Measurements from ENCODE around the gene FHL3. TPM values are rescaled to one million over a fixed set of nuclear protein-coding genes. Genes with fewer than 3 reads are reported as not detected.
A peak's percentile ranks its signal among the peaks of the same experiment; 100 is the strongest.

The FHL3 gene
- total RNA-seq, 1 donor from 2014 or later = 30.1 TPM

GRCh38 chr1:38029685-38030511 lies 24.6 kb upstream of the FHL3 start:
- H3K27ac Mint-ChIP-seq = peak overlapping the region; percentile 90
- peaks cover 23% of the 10 kb centered on the region for H3K36me3 Mint-ChIP-seq (ENCODE audit: low read depth)
- H3K9me3 Mint-ChIP-seq = no peaks in the 10 kb centered on the region
- no peaks in the 10 kb centered on the region for H3K27me3 Mint-ChIP-seq (ENCODE audit: low read depth)
- H3K4me3 Mint-ChIP-seq (ENCODE audit: low read depth) = peak overlapping the region; percentile 37
- intact Hi-C loops (cut with micrococcal nuclease) = loop anchor here (1.0 to 10.0 kb wide), 5 partner anchors 17 to 807 kb away; partner anchors contain the start of gene UTP11
- H3K4me1 Mint-ChIP-seq (ENCODE audit: low read depth) = peaks cover 51% of the 10 kb centered on the region
- DNase-seq (ENCODE audit: low spot score) = peak; percentile 51

- Mint-ChIP-seq H3K27me3 (ENCODE audit: low read depth) (no peaks in the 10 kb centered on the region), H3K36me3 (ENCODE audit: low read depth) (peaks cover 26% of the 10 kb centered on the region), H3K27ac (peak overlapping the region; percentile 90), H3K9me3 (no peaks in the 10 kb centered on the region), H3K4me1 (ENCODE audit: low read depth) (peaks cover 51% of the 10 kb centered on the region), H3K4me3 (ENCODE audit: low read depth) (no peak overlapping the region)
- no peak for DNase-seq (ENCODE audit: low spot score)
- intact Hi-C loops (cut with micrococcal nuclease) = loop anchor here (2.0 to 10.0 kb wide), 3 partner anchors 306 to 808 kb away; no protein-coding TSS in a partner anchor
Measured at GRCh38 chr1:38029081-38029681, 23.9 kb upstream of the FHL3 start.

GRCh38 chr1:38028671-38029070 lies 23.4 kb upstream of the FHL3 start:
- peak overlapping the region; percentile 90 for H3K27ac Mint-ChIP-seq
- peaks cover 30% of the 10 kb centered on the region for H3K36me3 Mint-ChIP-seq (ENCODE audit: low read depth)
- no peak for DNase-seq (ENCODE audit: low spot score)
- H3K27me3 Mint-ChIP-seq (ENCODE audit: low read depth) = no peaks in the 10 kb centered on the region
- peak overlapping the region; percentile 7 for H3K4me3 Mint-ChIP-seq (ENCODE audit: low read depth)
- intact Hi-C loops (cut with micrococcal nuclease) = loop anchor here (1.0 to 10.0 kb wide), 5 partner anchors 19 to 809 kb away; partner anchors contain the start of gene SF3A3
- H3K9me3 Mint-ChIP-seq = no peaks in the 10 kb centered on the region
- H3K4me1 Mint-ChIP-seq (ENCODE audit: low read depth) = peaks cover 51% of the 10 kb centered on the region

GRCh38 chr1:38028105-38028591 lies 22.8 kb upstream of the FHL3 start:
- Mint-ChIP-seq H3K27me3 (ENCODE audit: low read depth) (no peaks in the 10 kb centered on the region), H3K9me3 (no peaks in the 10 kb centered on the region), H3K36me3 (ENCODE audit: low read depth) (peaks cover 34% of the 10 kb centered on the region), H3K4me3 (ENCODE audit: low read depth) (peak overlapping the region; percentile 7), H3K4me1 (ENCODE audit: low read depth) (peaks cover 51% of the 10 kb centered on the region), H3K27ac (peak overlapping the region; percentile 90)
- DNase-seq (ENCODE audit: low spot score) = no peak
- intact Hi-C loops (cut with micrococcal nuclease) = loop anchor here (1.0 to 10.0 kb wide), 5 partner anchors 19 to 809 kb away; partner anchors contain the start of gene SF3A3

- DNase-seq (ENCODE audit: low spot score) = no peak
- H3K9me3 Mint-ChIP-seq = no peaks in the 10 kb centered on the region
- intact Hi-C loops (cut with micrococcal nuclease) = loop anchor here (1.0 to 10.0 kb wide), 5 partner anchors 18 to 810 kb away; partner anchors contain the start of gene SF3A3
- peaks cover 51% of the 10 kb centered on the region for H3K4me1 Mint-ChIP-seq (ENCODE audit: low read depth)
- peak overlapping the region; percentile 90 for H3K27ac Mint-ChIP-seq
- no peak overlapping the region for H3K4me3 Mint-ChIP-seq (ENCODE audit: low read depth)
- no peaks in the 10 kb centered on the region for H3K27me3 Mint-ChIP-seq (ENCODE audit: low read depth)
- H3K36me3 Mint-ChIP-seq (ENCODE audit: low read depth) = peaks cover 39% of the 10 kb centered on the region
Measured at GRCh38 chr1:38027201-38028104, 22.1 kb upstream of the FHL3 start.

GRCh38 chr1:38026592-38027200 lies 21.4 kb upstream of the FHL3 start:
- Mint-ChIP-seq H3K9me3 (no peaks in the 10 kb centered on the region), H3K4me1 (ENCODE audit: low read depth) (peaks cover 51% of the 10 kb centered on the region), H3K36me3 (ENCODE audit: low read depth) (peaks cover 45% of the 10 kb centered on the region), H3K27ac (peak overlapping the region; percentile 31), H3K4me3 (ENCODE audit: low read depth) (no peak overlapping the region), H3K27me3 (ENCODE audit: low read depth) (no peaks in the 10 kb centered on the region)
- intact Hi-C loops (cut with micrococcal nuclease) = loop anchor here (1.0 to 10.0 kb wide), 3 partner anchors 46 to 811 kb away; no protein-coding TSS in a partner anchor
- DNase-seq (ENCODE audit: low spot score) = no peak

GRCh38 chr1:38025664-38026063 lies 20.4 kb upstream of the FHL3 start:
- Mint-ChIP-seq H3K4me1 (ENCODE audit: low read depth) (peaks cover 41% of the 10 kb centered on the region), H3K27ac (no peak overlapping the region), H3K27me3 (ENCODE audit: low read depth) (no peaks in the 10 kb centered on the region), H3K36me3 (ENCODE audit: low read depth) (peaks cover 51% of the 10 kb centered on the region), H3K4me3 (ENCODE audit: low read depth) (no peak overlapping the region), H3K9me3 (no peaks in the 10 kb centered on the region)
- intact Hi-C loops (cut with micrococcal nuclease) = loop anchor here (1.0 to 10.0 kb wide), 3 partner anchors 47 to 812 kb away; no protein-coding TSS in a partner anchor
- DNase-seq (ENCODE audit: low spot score) = no peak

GRCh38 chr1:38025233-38025632 lies 19.9 kb upstream of the FHL3 start:
- DNase-seq (ENCODE audit: low spot score) = no peak
- Mint-ChIP-seq H3K9me3 (no peaks in the 10 kb centered on the region), H3K27ac (no peak overlapping the region), H3K4me1 (ENCODE audit: low read depth) (peaks cover 37% of the 10 kb centered on the region), H3K4me3 (ENCODE audit: low read depth) (no peak overlapping the region), H3K36me3 (ENCODE audit: low read depth) (peaks cover 55% of the 10 kb centered on the region), H3K27me3 (ENCODE audit: low read depth) (no peaks in the 10 kb centered on the region)
- intact Hi-C loops (cut with micrococcal nuclease) = loop anchor here (5.0 to 10.0 kb wide), 2 partner anchors 540 to 812 kb away; no protein-coding TSS in a partner anchor

- intact Hi-C loops (cut with micrococcal nuclease) = loop anchor here (10.0 kb wide), 1 partner anchor 542 kb away; no protein-coding TSS in a partner anchor
- Mint-ChIP-seq H3K27me3 (ENCODE audit: low read depth) (no peaks in the 10 kb centered on the region), H3K36me3 (ENCODE audit: low read depth) (peaks cover 74% of the 10 kb centered on the region), H3K4me3 (ENCODE audit: low read depth) (no peak overlapping the region), H3K9me3 (no peaks in the 10 kb centered on the region), H3K27ac (no peak overlapping the region), H3K4me1 (ENCODE audit: low read depth) (peaks cover 18% of the 10 kb centered on the region)
- DNase-seq (ENCODE audit: low spot score) = no peak
Measured at GRCh38 chr1:38022810-38023209, 17.5 kb upstream of the FHL3 start.

GRCh38 chr1:38021969-38022368 lies 16.7 kb upstream of the FHL3 start:
- peaks cover 77% of the 10 kb centered on the region for H3K36me3 Mint-ChIP-seq (ENCODE audit: low read depth)

GRCh38 chr1:38020396-38020795 lies 15.1 kb upstream of the FHL3 start:
- intact Hi-C loops (cut with micrococcal nuclease) = loop anchor here (10.0 kb wide), 1 partner anchor 544 kb away; no protein-coding TSS in a partner anchor
- no peak for DNase-seq (ENCODE audit: low spot score)
- H3K9me3 Mint-ChIP-seq = no peaks in the 10 kb centered on the region
- H3K27me3 Mint-ChIP-seq (ENCODE audit: low read depth) = no peaks in the 10 kb centered on the region
- H3K36me3 Mint-ChIP-seq (ENCODE audit: low read depth) = peaks cover 73% of the 10 kb centered on the region
- peaks cover 15% of the 10 kb centered on the region for H3K4me1 Mint-ChIP-seq (ENCODE audit: low read depth)
- no peak overlapping the region for H3K27ac Mint-ChIP-seq
- no peak overlapping the region for H3K4me3 Mint-ChIP-seq (ENCODE audit: low read depth)

More at GRCh38 chr1:38021969-38022368, 16.7 kb upstream of the FHL3 start:
- H3K27ac Mint-ChIP-seq = no peak overlapping the region
- no peak for DNase-seq (ENCODE audit: low spot score)
- no peaks in the 10 kb centered on the region for H3K27me3 Mint-ChIP-seq (ENCODE audit: low read depth)
- intact Hi-C loops (cut with micrococcal nuclease) = loop anchor here (10.0 kb wide), 1 partner anchor 543 kb away; no protein-coding TSS in a partner anchor
- H3K4me1 Mint-ChIP-seq (ENCODE audit: low read depth) = peaks cover 10% of the 10 kb centered on the region
- H3K4me3 Mint-ChIP-seq (ENCODE audit: low read depth) = no peak overlapping the region
- no peaks in the 10 kb centered on the region for H3K9me3 Mint-ChIP-seq
